HG03432 (cell line): ENCODE data around the gene MYBL2.
A peak's percentile ranks its signal among the peaks of the same experiment; 100 is the strongest.
"Not testable (repeated sequence)": the region's sequence is repeated elsewhere in the genome, so short reads cannot be mapped to it uniquely, and the experiment has no call there.

Experiments used
- ATAC-seq: cut with Tn5 transposase; IDR thresholded peaks from one replicate; pipeline ENCODE4 v1.9.1; 2021; ENCODE audit warnings: mild to moderate bottlenecking, moderate library complexity; ENCODE audit not compliant: unreplicated experiment

Gene MYBL2

GRCh38 chr20:43749734-43750294 lies 82.9 kb downstream of the MYBL2 start:
- ATAC-seq: no peak

GRCh38 chr20:43750774-43751166 lies 83.9 kb downstream of the MYBL2 start:
- ATAC-seq: no peak

- peak; percentile 80 for ATAC-seq
These were observed 84.5 kb downstream of the MYBL2 start for GRCh38 chr20:43751167-43752050.

- ATAC-seq: no peak
These were observed 85.1 kb downstream of the MYBL2 start for GRCh38 chr20:43752051-43752360.

- ATAC-seq: peak; percentile 56
These were observed 85.8 kb downstream of the MYBL2 start for GRCh38 chr20:43752561-43753301.

- no peak for ATAC-seq
These were observed 88.5 kb downstream of the MYBL2 start for GRCh38 chr20:43755390-43755789.

GRCh38 chr20:43755851-43756250 lies 88.9 kb downstream of the MYBL2 start:
- ATAC-seq: no peak

- ATAC-seq: not testable (repeated sequence)
These were observed 91.0 kb downstream of the MYBL2 start for GRCh38 chr20:43757888-43758287.

GRCh38 chr20:43761386-43762340 lies 94.7 kb downstream of the MYBL2 start:
- no peak for ATAC-seq

GRCh38 chr20:43762911-43763310 lies 96.0 kb downstream of the MYBL2 start:
- no peak for ATAC-seq

- no peak for ATAC-seq
These were observed 99.0 kb downstream of the MYBL2 start for GRCh38 chr20:43765916-43766315.
